PC-9 (cell line): ENCODE data around the gene IGFBP4.

Experiments
- CTCF ChIP-seq: fragments of 200-600 bp; sonication (generic); conservative IDR thresholded peaks from 2 replicates; pipeline ENCODE4 v1.6.1; 2017; ENCODE audit warnings: mixed run types, antibody characterized with exemption, mild to moderate bottlenecking, moderate library complexity
- EZH2 ChIP-seq: fragments of 200-600 bp; sonication (generic); IDR thresholded peaks from 2 replicates; pipeline ENCODE4 v1.8.0; 2017; ENCODE audit warnings: antibody characterized with exemption, low read depth

GRCh38 chr17:40460968-40461731 lies 17.9 kb downstream of the IGFBP4 start:
- TF ChIP-seq CTCF = no peak
- TF ChIP-seq EZH2 = no peak
